Hindlimb muscle (tissue), 1 donor: ENCODE measurements around the gene TPR. TPM values are rescaled to one million over a fixed set of nuclear protein-coding genes. Genes with fewer than 3 reads are reported as not detected.
"Not testable (repeated sequence)": the region's sequence is repeated elsewhere in the genome, so short reads cannot be mapped to it uniquely, and the experiment has no call there.

ENCODE experiments used
- DNase-seq: peaks from one replicate; pipeline ENCODE4 v3.0.0-alpha.2; 2013
- polyA plus RNA-seq: library from polyadenylated mRNA; unstranded; fragments of 120-200 nt; gene quantifications from one replicate; pipeline ENCODE4 v1.2.1, GENCODE V29; 2013; ENCODE audit not compliant: insufficient read length

TPR gene
- 52.0 TPM for polyA plus RNA-seq

DNA sequence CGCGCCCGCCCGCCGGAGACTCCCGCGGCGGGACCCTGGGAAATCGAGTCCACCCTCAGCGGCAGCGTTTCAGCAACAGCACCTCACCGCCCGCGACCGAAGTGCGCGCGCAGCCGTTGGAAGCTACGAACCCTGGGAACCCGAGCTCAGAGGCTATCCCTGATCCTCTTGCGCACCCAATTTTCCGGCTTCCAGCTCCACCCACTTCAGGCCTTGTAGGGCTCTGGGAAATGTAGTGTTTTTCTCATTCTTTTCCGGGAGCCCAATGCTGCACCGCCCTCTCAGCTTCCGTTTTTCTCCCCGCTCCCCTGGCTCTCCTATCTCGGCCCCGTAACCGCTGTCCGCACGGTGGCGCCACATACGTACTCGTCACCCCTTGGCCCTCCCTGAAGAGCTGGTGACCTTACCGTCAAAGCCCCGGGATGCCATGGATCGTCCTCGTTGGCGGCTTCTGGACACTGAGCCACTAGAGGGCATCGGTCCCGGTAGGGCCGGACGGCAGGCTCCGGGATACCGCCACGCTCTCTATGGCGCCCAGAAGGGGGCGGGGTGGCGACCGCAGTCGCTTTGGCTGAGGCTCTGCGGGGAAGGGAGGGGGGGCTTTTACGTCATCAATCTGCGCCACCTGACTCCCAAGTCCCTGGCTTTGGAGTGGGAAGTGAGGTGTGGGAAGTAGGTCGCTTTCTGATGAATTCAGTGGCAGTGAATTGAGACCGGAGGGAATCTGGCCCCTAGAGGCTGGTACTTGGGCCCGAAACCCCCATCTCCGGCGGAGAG lies at the start of gene TPR, which contains the start of gene ODR4:
Gene TPR (minus strand): TSS at position 102 of the 777 bp plus-strand sequence. CDS start 225 bp downstream, outside the sequence.
Gene ODR4 (plus strand): TSS at position 687 of the 777 bp plus-strand sequence. CDS start 3,948 bp downstream, outside the sequence.
- DNase-seq: peak; percentile 100

GRCh38 chr1:186424539-186424938 lies 49.5 kb upstream of the TPR start:
- DNase-seq: no peak

- DNase-seq: no peak
Observed at GRCh38 chr1:186421446-186421845, 46.4 kb upstream of the TPR start.

DNA sequence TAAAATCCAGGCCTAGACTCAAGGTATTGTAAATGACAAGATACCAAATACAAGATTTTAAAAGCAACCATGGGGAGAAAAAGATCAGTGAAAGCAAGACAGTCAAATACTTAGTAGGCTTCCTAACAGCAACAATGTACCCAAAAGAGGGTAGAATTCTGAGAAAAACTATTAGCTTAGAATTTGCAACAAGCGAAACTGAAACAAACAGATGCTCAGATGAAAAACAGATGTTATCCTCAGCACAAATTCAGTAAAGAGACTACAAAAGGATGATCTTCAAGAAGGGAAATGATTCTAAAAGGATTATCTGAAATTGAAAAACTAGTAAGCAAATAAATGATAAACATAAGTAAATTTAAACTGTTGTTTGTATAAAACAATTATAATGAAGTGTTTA lies 45.9 kb upstream of the TPR start:
- DNase-seq: peak; percentile 8

- DNase-seq: no peak
Observed at GRCh38 chr1:186420311-186420710, 45.3 kb upstream of the TPR start.

DNA sequence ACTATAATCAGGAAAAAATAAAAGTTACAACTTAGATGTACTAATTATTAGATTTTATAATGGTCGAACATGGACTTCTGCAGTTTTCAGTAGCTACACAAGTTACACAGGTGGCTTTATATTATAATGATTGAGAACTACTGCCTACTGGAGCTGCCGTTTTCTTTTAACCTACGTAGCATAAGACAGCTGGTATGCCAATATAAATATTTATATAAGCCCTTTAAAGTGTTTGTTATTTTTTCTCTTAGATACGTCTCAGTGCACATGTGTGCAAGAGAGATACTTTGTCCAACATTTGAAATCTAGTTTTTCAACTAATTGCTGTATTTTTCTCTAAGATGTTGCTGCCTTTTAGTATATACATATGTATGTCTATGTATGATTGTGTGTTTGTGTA lies 43.5 kb upstream of the TPR start:
- no peak for DNase-seq

- DNase-seq: no peak
Observed at GRCh38 chr1:186413319-186413718, 38.3 kb upstream of the TPR start.

DNA sequence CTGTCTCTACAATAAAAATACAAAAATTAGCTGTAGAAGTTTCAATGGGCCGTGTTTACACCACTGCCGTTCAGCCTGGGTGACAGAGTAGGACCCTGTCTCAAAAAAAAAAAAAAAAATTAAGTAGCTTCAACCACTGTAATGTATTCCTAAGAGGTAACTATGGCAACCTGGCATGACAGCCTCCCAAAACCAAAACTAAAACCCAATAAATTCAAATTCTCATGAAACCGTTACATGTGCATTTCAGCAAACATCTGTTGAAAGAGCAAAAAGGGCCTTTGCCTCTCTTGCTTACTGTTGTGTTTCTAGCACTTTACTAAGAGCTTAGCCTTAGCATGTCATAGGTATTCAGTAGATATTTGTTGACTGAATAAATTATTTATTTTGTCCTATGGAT lies 34.0 kb upstream of the TPR start:
- DNase-seq: no peak

DNA sequence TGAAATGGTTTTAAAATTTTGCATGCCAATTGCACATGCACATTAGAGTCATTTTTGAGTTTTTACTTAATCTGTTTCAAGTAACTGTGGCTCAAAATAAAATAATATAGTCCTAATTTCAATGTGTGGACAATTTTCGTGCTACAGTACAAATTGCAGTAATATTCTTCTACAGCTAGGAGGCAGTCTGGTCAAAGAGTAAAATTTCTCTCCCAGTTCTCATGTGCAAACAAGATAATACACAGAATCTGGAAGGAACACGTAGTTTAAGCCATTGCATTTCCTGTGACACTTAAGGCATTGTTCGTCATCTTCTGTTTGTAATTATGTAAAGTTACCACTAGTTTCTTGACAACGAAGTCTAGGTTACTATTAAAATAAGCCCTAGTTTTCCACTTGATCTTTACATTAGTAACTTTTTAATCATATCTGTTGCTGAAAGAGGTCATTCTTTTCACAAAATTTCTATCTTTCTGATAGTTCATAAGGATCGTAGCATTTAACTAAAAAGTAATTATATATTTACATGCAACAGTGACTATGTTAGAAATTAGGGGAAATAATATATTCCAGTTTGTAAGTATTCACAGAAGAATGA lies 29.5 kb upstream of the TPR start:
- DNase-seq: peak; percentile 8

GRCh38 chr1:186403632-186404031 lies 28.6 kb upstream of the TPR start:
- DNase-seq: no peak

- not testable (repeated sequence) for DNase-seq
Observed at GRCh38 chr1:186401446-186401845, 26.4 kb upstream of the TPR start.

GRCh38 chr1:186392711-186393110 lies 17.7 kb upstream of the TPR start:
- DNase-seq: not testable (repeated sequence)

GRCh38 chr1:186391841-186392240 lies 16.8 kb upstream of the TPR start:
- DNase-seq: no peak

DNA sequence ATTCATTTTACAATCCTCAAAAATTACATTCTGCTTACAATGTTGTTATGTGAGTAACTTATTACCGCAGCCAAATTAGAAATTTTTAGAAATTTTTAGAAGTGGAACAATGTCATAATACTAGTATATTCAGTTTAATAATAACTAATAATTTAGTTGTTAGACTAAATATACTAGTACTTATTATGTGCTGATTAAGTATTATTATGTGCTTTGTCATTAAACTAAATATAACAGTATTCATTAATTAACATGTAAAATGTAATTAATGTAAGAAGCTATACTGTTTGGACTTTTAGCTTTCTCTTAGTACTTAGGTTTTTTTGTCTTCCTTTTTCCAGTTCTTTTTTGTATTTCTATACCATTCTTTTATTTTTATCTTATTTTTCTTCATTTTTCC lies 15.9 kb upstream of the TPR start:
- no peak for DNase-seq

- no peak for DNase-seq
Observed at GRCh38 chr1:186386725-186387383, 11.8 kb upstream of the TPR start.

DNA sequence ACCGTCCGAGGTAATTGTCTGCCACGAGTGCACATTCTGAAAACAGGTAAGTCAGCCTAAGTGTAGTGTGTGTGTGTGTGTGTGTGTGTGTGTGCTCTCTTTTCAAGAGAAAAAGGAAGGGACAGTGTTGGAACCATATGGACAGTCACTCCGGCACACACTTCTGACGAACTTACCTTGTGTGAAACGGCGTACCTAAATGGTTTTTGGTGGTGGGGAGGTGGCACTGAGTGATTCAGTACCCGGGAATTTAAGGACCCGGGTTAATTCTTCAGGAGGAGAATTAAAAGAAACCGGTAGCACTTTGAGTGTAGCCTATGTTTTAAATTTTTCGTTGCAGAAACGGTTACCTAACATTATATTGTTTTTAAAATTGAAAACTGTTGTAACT lies 871 bp upstream of the TPR start:
- no peak for DNase-seq

DNA sequence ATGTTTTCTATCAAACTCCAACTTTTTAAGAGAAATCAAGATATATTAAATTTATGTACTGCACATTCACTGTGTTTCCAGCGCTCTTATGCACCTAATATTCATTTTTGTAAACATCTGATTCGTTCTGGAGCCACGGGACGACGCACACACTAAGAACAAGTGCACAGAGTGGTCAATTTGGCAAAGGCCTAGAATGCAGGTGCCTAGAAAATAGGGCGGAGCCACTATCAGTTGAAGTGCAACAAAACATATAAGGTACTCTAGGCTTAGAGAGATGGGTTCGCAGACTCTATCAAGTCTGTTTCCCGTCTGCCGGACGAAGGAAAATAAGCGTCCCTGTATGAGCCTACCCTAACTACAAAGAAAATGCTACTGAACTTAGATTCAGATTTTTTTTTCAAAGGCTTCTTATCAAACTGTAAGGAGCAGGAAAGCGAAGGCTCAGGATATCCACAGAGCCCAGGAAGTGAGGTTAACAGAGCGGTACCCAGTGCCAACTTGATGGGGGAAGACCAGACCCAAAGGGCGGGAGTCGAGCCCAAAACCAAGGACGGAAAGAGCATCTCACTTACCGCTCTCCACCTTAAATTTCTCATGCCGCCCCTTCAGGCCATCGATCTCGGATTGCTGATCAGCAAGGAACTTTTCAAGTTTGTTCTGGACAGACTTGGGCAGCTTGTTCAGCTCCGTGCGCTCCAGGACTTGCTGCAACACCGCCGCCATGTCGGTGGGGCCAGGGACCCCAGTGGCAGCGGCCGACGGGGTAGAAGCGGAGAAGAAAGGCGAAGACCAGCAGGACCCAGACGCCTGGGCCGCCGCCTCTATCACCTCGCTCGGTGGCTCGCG lies 526 bp downstream of the TPR start:
- DNase-seq: no peak

DNA sequence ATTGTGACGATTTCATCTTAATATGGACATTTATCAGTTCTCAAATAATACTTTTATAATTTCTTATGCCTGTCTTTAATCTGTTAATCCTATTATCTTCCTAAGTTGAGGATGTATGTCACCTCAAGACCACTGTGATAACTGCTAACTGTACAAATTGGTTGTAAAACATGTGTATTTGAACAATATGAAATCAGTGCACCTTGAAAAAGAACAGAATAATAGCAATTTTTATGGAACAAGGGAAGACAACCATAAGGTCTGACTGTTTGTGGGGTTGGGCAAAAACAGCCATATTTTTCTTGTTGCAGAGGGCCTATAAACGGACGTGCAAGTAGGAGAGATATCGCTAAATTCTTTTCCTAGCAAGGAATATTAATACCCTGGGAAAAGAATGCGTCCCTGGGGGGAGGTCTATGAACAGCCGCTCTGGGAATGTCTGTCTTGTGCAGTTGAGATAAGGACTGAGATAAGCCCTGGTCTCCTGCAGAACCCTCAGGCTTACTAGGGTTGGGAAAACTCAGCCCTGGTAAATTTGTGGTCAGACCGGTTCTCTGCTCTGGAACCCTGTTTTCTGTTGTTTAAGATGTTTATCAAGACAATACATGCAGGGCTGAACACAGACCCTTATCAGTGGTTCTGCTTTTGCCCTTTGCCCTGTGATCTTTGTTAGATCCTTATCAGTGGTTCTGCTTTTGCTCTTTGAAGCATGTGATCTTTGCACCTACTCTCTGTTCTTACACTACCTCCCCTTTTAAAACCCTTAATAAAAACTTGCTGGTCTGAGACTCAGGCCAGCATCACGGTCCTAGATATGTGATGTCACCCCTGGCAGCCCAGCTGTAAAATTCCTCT lies 27.0 kb downstream of the TPR start:
- DNase-seq: not testable (repeated sequence)

DNA sequence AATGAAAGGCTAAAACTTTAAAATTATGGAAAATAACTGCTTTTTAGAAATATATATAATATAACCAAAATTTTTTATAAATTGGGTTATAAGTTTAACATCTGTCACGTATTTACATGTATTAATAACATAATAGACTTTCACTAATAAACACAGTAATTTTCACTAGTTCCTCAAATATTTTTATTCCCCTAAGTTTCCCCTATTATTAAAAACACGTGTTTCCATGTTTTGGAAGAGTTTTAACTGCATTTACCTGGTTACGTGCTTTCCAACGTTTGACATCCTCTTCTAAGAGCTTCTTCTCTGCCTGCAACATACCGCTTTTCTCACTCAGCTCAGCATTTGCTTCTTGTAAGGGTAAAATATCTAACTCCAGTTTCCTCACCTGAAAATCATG lies 34.3 kb downstream of the TPR start:
- no peak for DNase-seq

GRCh38 chr1:186337554-186337953 lies 37.5 kb downstream of the TPR start:
- DNase-seq: no peak

GRCh38 chr1:186330758-186331157 lies 44.3 kb downstream of the TPR start:
- DNase-seq: no peak

GRCh38 chr1:186327331-186327730 lies 47.7 kb downstream of the TPR start:
- DNase-seq: no peak
